HG03558 (cell line): ENCODE data around the gene CRAMP1.
"Not testable (repeated sequence)": the region's sequence is repeated elsewhere in the genome, so short reads cannot be mapped to it uniquely, and the experiment has no call there.

ENCODE experiments used
- ATAC-seq: cut with Tn5 transposase; IDR thresholded peaks from one replicate; pipeline ENCODE4 v1.9.1; 2021; ENCODE audit warnings: moderate number of reproducible peaks; ENCODE audit not compliant: unreplicated experiment; ENCODE audit errors: extremely low read depth

The CRAMP1 gene

GRCh38 chr16:1612320-1613111 is at the start of gene CRAMP1:
Gene CRAMP1, plus strand, starts transcription at chr16:1612360. Its CDS starts 2,280 bp downstream, at chr16:1614640.
- ATAC-seq, result peak; percentile 5

GRCh38 chr16:1563786-1564185 is 48.4 kb upstream of the CRAMP1 start:
- ATAC-seq, result no peak

- ATAC-seq, result no peak
These were observed 47.8 kb upstream of the CRAMP1 start for GRCh38 chr16:1564325-1564724.

GRCh38 chr16:1565083-1565805 is 46.9 kb upstream of the CRAMP1 start:
- ATAC-seq, result no peak

GRCh38 chr16:1567988-1568387 is 44.2 kb upstream of the CRAMP1 start:
- ATAC-seq, result no peak

- no peak for ATAC-seq
These were observed 41.0 kb upstream of the CRAMP1 start for GRCh38 chr16:1571012-1571671.

- ATAC-seq, result no peak
These were observed 39.5 kb upstream of the CRAMP1 start for GRCh38 chr16:1572673-1573072.

GRCh38 chr16:1573301-1573700 is 38.9 kb upstream of the CRAMP1 start:
- no peak for ATAC-seq

- ATAC-seq, result no peak
These were observed 36.6 kb upstream of the CRAMP1 start for GRCh38 chr16:1575578-1575977.

- no peak for ATAC-seq
These were observed 32.9 kb upstream of the CRAMP1 start for GRCh38 chr16:1579214-1579613.

GRCh38 chr16:1580256-1580655 is 31.9 kb upstream of the CRAMP1 start:
- ATAC-seq, result no peak

GRCh38 chr16:1580956-1581355 is 31.2 kb upstream of the CRAMP1 start:
- ATAC-seq, result no peak

GRCh38 chr16:1581804-1582203 is 30.4 kb upstream of the CRAMP1 start:
- ATAC-seq, result no peak

GRCh38 chr16:1583180-1583579 is 29.0 kb upstream of the CRAMP1 start:
- no peak for ATAC-seq

GRCh38 chr16:1584926-1585484 is 27.2 kb upstream of the CRAMP1 start:
- ATAC-seq, result no peak

GRCh38 chr16:1590366-1590765 is 21.8 kb upstream of the CRAMP1 start:
- no peak for ATAC-seq

- ATAC-seq, result no peak
These were observed 21.0 kb upstream of the CRAMP1 start for GRCh38 chr16:1590930-1591705.

- no peak for ATAC-seq
These were observed 19.7 kb upstream of the CRAMP1 start for GRCh38 chr16:1592446-1592845.

GRCh38 chr16:1595511-1595910 is 16.6 kb upstream of the CRAMP1 start:
- ATAC-seq, result not testable (repeated sequence)

- no peak for ATAC-seq
These were observed 15.6 kb upstream of the CRAMP1 start for GRCh38 chr16:1596516-1596915.
